ENCODE results near the gene HES2. TPM values are rescaled to one million over a fixed set of nuclear protein-coding genes. Genes with fewer than 3 reads are reported as not detected.
"Not testable (repeated sequence)": the region's sequence is repeated elsewhere in the genome, so short reads cannot be mapped to it uniquely, and the experiment has no call there.

The HES2 gene
- total RNA-seq, 2 experiments from 2014 or later, result 0.34 TPM; not detected in 1

GRCh38 chr1:6450005-6450450 lies 30.3 kb upstream of the HES2 start:
- no peaks in the 10 kb centered on the region for H3K9me3 Mint-ChIP-seq
- peaks cover 63% of the 10 kb centered on the region for H3K27me3 Mint-ChIP-seq
- POLR2A ChIA-PET, result interaction anchor here (2.0 to 2.2 kb wide), 2 partner anchors 10 to 16 kb away, joined by 5 to 7 read pairs; partner anchors contain the start of gene TNFRSF25
- no peak overlapping the region for H3K4me3 Mint-ChIP-seq
- no peak overlapping the region for H3K27ac Mint-ChIP-seq
- peaks cover 4% of the 10 kb centered on the region for H3K4me1 Mint-ChIP-seq
- no peaks in the 10 kb centered on the region for H3K36me3 Mint-ChIP-seq
- ATAC-seq (ENCODE audit: low read depth) (no peak), DNase-seq (no peak)

DNA sequence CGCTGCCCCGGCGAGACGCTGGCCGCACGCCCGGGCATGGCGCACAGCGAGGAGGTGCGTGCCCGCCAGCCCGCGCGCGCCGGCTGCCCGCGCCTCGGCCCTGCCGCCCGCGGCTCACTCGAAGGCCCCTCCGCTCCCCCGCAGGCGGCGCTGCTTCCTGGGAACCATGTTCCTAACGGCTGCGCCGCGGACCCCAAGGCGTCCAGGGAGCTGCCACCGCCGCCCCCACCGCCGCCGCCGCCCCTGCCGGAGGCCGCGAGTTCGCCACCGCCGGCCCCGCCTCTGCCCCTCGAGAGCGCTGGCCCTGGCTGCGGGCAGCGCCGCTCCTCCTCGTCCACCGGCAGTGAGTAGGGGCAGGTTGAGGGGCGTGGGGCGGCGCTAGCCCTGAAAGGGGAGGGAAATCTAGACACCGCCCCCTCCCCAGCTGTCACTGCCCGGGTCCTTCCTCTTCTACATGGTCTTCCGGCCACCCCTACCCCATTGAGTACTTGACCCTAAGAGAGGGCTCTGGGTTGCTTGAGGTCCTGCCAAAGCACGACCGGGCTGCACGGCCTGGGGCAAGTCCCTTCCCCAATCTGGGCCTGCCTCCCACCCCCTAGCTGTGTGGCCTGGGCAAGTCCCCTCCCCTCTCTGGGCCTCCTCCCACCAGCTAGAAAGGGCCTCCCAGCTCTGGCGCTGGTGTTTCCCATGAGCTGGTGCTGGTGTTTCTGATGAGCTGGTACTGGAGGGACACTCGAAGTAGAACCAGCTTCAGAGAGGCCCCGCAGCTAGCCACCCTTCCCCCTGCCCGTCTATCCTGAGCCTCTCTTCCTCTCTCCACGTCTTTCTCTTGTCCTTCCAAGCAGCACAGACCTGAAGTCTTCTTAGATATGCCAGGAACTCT lies 29.3 kb upstream of the HES2 start:
- no peak for DNase-seq
- Mint-ChIP-seq H3K36me3 (no peaks in the 10 kb centered on the region), H3K4me1 (peaks cover 7% of the 10 kb centered on the region), H3K27ac (peak overlapping the region; percentile 26), H3K4me3 (no peak overlapping the region), H3K27me3 (peaks cover 60% of the 10 kb centered on the region), H3K9me3 (no peaks in the 10 kb centered on the region)
- ATAC-seq (ENCODE audit: low read depth), result no peak
- POLR2A ChIA-PET, result interaction anchor here (2.0 to 2.2 kb wide), 2 partner anchors 11 to 17 kb away, joined by 5 to 7 read pairs; partner anchors contain the start of gene TNFRSF25

DNA sequence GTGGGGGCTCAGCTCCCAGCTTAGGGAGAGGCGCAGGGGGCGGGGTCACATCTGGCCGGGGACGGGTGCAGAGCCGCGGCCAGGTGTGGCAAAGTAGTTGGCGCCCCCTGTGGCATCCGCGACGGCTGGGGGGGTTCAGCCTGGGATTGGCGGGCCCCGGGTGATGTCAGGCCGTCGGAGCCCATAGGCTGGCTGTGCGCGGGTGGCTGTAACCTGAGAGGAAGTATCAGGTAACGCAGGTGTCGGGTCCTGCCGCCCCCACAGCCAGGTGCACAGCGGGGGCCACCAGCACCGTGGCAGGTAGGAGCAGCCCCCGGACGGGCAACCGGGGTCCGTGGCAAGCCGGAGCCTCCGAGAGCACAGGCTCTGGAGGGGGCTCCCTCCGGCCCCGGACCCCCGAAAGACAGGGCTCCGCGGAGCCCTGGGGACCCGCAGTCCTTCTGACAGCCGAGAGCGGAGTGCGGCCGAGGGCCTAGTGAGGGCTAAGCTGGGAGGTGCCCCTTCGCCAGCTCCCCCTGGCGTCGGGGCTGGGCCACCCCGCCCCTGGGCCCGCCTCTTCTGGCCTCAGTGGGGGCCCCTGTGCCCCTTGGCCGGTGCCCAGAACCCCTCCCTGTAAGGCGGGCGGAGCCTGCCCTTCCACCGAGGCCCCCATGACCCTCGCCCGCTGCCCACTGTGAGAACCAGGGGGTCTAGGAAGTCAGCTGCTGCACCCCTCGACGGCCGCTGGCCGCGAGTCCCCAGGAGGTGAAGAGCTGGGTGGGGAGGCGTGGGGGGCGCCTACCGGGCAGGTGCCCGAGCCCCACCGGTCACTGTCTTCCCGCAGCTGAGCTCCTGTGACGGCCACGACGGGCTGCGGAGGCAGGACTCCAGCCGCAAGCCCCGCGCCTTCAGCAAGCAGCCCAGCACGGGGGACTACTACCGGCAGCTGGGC lies 28.4 kb upstream of the HES2 start:
- Mint-ChIP-seq H3K27ac (no peak overlapping the region), H3K27me3 (peaks cover 51% of the 10 kb centered on the region), H3K9me3 (no peaks in the 10 kb centered on the region), H3K4me1 (peaks cover 7% of the 10 kb centered on the region), H3K36me3 (no peaks in the 10 kb centered on the region), H3K4me3 (no peak overlapping the region)
- no peak for ATAC-seq (ENCODE audit: low read depth)
- POLR2A ChIA-PET, result interaction anchor here (2.0 kb wide), 1 partner anchor 18 kb away, joined by 5 read pairs; the partner anchor contains the start of gene TNFRSF25
- DNase-seq, result no peak

DNA sequence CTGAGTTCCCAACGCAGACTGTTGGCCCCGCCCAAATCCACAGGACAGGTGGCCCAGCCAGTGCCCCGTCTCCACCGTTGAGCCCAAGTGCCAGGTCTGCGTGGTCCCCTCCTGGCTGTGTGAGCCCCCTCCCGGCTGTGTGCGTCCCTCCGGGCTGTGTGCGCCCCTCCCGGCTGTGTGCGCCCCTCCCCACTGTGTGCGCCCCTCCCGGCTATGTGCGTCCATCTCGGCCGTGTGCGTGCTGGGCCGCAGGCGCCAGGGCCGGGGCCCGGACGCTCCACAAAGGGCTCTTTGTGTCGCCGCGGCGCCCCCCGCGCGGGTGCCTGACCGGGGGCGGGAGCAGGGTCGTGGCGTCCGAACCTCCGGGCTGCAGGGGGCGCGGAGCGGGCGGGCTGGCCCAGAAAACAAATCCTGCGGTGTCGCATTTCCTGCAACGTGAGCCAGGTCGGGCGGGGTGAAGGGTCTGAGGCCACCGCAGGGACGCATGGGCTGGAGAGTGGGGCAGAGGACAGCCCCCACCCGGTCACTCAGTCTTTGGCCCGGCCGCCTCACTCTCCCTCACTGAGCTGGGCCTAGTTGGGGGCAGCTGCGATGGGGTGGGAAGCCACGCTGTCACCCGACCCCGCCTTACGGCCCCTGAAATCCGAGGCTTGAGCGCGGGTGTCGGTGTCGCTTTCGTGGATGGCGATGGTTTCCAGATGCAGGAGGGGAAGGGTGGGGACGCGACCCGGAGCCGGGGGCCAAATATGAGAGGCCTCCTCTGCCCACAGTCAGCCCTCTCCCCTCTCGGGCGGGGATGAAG lies 27.5 kb upstream of the HES2 start:
- DNase-seq (no peak), ATAC-seq (ENCODE audit: low read depth) (no peak)
- peaks cover 7% of the 10 kb centered on the region for H3K4me1 Mint-ChIP-seq
- H3K27ac Mint-ChIP-seq, result no peak overlapping the region
- H3K9me3 Mint-ChIP-seq, result no peaks in the 10 kb centered on the region
- no peak overlapping the region for H3K4me3 Mint-ChIP-seq
- POLR2A ChIA-PET, result no interaction called here
- H3K36me3 Mint-ChIP-seq, result no peaks in the 10 kb centered on the region
- H3K27me3 Mint-ChIP-seq, result peaks cover 48% of the 10 kb centered on the region

GRCh38 chr1:6446665-6447015 lies 26.9 kb upstream of the HES2 start:
- POLR2A ChIA-PET, result no interaction called here
- peaks cover 51% of the 10 kb centered on the region for H3K27me3 Mint-ChIP-seq
- no peaks in the 10 kb centered on the region for H3K9me3 Mint-ChIP-seq
- no peak for DNase-seq
- no peaks in the 10 kb centered on the region for H3K36me3 Mint-ChIP-seq
- no peak overlapping the region for H3K4me3 Mint-ChIP-seq
- H3K4me1 Mint-ChIP-seq, result peaks cover 7% of the 10 kb centered on the region
- no peak overlapping the region for H3K27ac Mint-ChIP-seq
- no peak for ATAC-seq (ENCODE audit: low read depth)

DNA sequence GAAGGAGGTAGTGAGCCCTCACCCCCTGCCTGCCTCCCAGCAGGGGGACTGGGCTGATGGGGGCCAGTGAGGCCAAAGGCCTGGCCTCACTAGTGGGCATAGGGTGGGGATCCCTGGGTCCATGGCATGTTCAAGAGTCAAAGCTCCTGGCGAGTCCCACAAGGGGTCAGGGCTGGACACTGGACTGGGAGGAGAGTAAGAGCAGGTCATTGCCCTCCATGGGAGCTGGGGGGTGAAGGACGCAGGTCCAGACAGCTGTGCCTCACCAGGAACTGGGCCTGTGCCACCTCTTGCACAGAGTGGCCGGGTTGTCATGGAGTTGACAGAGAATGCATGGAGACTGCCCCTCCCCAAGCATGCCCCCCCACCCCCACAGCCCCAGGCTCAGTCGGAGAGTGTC lies 26.2 kb upstream of the HES2 start:
- H3K4me1 Mint-ChIP-seq; H3K9me3 Mint-ChIP-seq; H3K4me3 Mint-ChIP-seq; H3K27ac Mint-ChIP-seq; DNase-seq; ATAC-seq (ENCODE audit: low read depth); H3K36me3 Mint-ChIP-seq: not testable (repeated sequence)
- peaks cover 53% of the 10 kb centered on the region for H3K27me3 Mint-ChIP-seq
- POLR2A ChIA-PET, result interaction anchor here (0.7 kb wide), 1 partner anchor 20 kb away, joined by 3 read pairs; the partner anchor contains the start of gene TNFRSF25

- Mint-ChIP-seq H3K36me3 (no peaks in the 10 kb centered on the region), H3K4me3 (no peak overlapping the region), H3K27me3 (peaks cover 47% of the 10 kb centered on the region)
Observed at GRCh38 chr1:6445062-6445763, 25.5 kb upstream of the HES2 start.

DNA sequence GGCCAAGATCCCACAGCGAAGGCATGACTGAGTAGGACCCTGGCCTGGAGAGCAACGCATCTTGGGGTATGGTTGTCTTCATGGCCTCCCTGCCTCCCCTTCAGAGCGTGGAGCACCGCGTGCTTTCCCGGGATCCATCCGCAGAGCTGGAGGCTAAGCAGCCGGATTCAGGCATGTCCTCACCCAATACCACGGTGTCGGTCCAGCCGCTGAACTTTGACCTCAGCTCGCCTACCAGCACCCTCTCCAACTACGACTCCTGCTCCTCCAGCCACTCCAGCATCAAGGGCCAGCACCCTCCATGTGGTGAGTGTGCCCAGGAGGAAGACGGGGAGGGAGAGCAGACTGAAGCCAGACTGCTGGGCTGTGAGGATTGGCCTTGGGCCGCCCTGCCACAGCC lies 24.7 kb upstream of the HES2 start:
- H3K4me3 Mint-ChIP-seq, result no peak overlapping the region
- H3K9me3 Mint-ChIP-seq, result no peaks in the 10 kb centered on the region
- ATAC-seq (ENCODE audit: low read depth) (no peak), DNase-seq (no peak)
- H3K27me3 Mint-ChIP-seq, result peaks cover 45% of the 10 kb centered on the region
- peaks cover 6% of the 10 kb centered on the region for H3K4me1 Mint-ChIP-seq
- no peaks in the 10 kb centered on the region for H3K36me3 Mint-ChIP-seq
- POLR2A ChIA-PET, result no interaction called here
- no peak overlapping the region for H3K27ac Mint-ChIP-seq

More at GRCh38 chr1:6445062-6445763, 25.5 kb upstream of the HES2 start:
- POLR2A ChIA-PET, result no interaction called here
- Mint-ChIP-seq H3K9me3 (no peaks in the 10 kb centered on the region), H3K4me1 (peaks cover 9% of the 10 kb centered on the region), H3K27ac (no peak overlapping the region)
- no peak for DNase-seq
- ATAC-seq (ENCODE audit: low read depth), result peak; percentile 13

GRCh38 chr1:6443339-6444115 lies 23.8 kb upstream of the HES2 start:
- Mint-ChIP-seq H3K4me1 (peaks cover 6% of the 10 kb centered on the region), H3K27me3 (peaks cover 45% of the 10 kb centered on the region), H3K4me3 (no peak overlapping the region), H3K27ac (no peak overlapping the region), H3K9me3 (no peaks in the 10 kb centered on the region), H3K36me3 (no peaks in the 10 kb centered on the region)
- POLR2A ChIA-PET, result no interaction called here
- ATAC-seq (ENCODE audit: low read depth), result no peak
- no peak for DNase-seq

DNA sequence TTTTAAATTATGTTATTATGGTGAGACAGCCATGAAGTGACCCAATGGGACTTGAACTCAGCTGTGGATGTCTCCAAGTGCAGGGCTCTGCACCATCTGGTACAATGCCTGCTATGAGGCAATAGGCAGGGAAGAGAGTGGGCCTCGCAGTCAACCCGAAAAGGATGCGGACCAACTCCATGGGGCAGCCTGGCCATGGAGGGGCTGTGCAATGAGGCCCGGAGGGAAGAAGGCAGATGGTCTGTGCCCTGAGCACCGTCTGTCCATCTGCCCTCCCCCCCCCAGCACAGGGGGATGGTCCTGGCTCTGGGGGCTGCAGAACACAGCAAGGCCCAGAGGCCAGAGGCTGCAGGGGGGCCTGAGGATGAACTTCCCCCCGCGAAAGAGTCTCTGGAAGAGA lies 21.9 kb upstream of the HES2 start:
- H3K4me1 Mint-ChIP-seq, result peaks cover 6% of the 10 kb centered on the region
- ATAC-seq (ENCODE audit: low read depth) (no peak), DNase-seq (no peak)
- no peaks in the 10 kb centered on the region for H3K9me3 Mint-ChIP-seq
- POLR2A ChIA-PET, result no interaction called here
- H3K27me3 Mint-ChIP-seq, result peaks cover 45% of the 10 kb centered on the region
- H3K36me3 Mint-ChIP-seq, result no peaks in the 10 kb centered on the region
- no peak overlapping the region for H3K27ac Mint-ChIP-seq
- no peak overlapping the region for H3K4me3 Mint-ChIP-seq

DNA sequence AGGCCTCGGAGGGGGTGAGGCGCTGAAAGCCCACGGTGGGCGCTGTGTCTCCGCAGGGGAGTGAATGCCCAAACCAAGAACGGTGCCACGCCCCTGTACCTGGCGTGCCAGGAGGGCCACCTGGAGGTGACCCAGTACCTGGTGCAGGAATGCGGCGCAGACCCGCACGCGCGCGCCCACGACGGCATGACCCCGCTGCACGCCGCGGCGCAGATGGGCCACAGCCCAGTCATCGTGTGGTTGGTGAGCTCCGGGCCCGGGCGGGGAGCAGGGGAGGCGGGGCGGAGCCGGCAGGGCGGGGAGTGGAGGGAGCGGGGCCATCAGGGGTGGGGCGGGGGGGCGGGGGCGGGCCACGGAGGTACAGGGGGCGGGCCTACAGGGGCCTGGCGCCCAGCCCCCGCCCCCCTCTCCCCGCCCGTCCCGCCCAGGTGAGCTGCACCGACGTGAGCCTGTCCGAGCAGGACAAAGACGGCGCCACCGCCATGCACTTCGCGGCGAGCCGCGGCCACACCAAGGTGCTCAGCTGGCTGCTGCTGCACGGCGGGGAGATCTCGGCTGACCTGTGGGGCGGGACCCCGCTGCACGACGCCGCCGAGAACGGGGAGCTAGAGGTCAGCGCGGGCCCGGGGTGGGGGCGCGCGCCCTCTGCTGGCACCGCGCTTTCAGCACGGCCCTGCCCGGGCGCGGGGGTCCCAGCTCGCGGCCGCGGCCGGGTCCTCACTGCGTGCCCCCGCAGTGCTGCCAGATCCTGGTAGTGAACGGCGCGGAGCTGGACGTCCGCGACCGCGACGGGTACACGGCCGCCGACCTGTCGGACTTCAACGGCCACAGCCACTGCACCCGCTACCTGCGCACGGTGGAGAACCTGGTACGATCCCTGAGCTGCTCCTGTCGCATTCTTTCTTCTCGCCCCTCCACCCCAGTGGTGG lies 20.7 kb upstream of the HES2 start:
- POLR2A ChIA-PET, result interaction anchor here (0.6 to 0.8 kb wide), 2 partner anchors 19 to 24 kb away, joined by 3 to 5 read pairs; no protein-coding TSS in a partner anchor

More for the DNA sequence above, 20.7 kb upstream of the HES2 start:
- no peaks in the 10 kb centered on the region for H3K9me3 Mint-ChIP-seq
- ATAC-seq (ENCODE audit: low read depth), result peak; percentile 81
- no peaks in the 10 kb centered on the region for H3K36me3 Mint-ChIP-seq
- peaks cover 6% of the 10 kb centered on the region for H3K4me1 Mint-ChIP-seq
- no peak overlapping the region for H3K27ac Mint-ChIP-seq
- H3K27me3 Mint-ChIP-seq, result peaks cover 38% of the 10 kb centered on the region
- H3K4me3 Mint-ChIP-seq, result no peak overlapping the region
- DNase-seq, result peak; percentile 79

All from activated naive CD8-positive, alpha-beta T cell treated with anti-CD3 and anti-CD28 coated beads, Interleukin-2, amount 10 ng/mL, durations not matched to agents 7 days and 5 days (primary cell).